OCI-LY1 (cell line): ENCODE measurements around the gene INHA.

Experiments
- CTCF ChIP-seq: fragments of 200-600 bp; sonication (generic), shearing (Covaris generic); IDR thresholded peaks from 2 replicates; pipeline ENCODE4 v1.5.1; 2017; ENCODE audit warnings: mild to moderate bottlenecking, antibody characterized with exemption, low read length, moderate library complexity, mixed read lengths
- EZH2 ChIP-seq: fragments of 200-600 bp; sonication (generic), shearing (Covaris generic); IDR thresholded peaks from 2 replicates; pipeline ENCODE4 v1.8.0; 2017; ENCODE audit warnings: borderline replicate concordance, mixed run types, mild to moderate bottlenecking, antibody characterized with exemption, low read length, moderate library complexity, mixed read lengths

GRCh38 chr2:219525533-219526232 lies 46.4 kb upstream of the INHA start:
- TF ChIP-seq CTCF (no peak), EZH2 (no peak)
